IPS-18c (cell line): ENCODE measurements around the gene CDK4.

Experiments used
- H3K4me3 ChIP-seq: 2 replicates; pipeline ENCODE4 v1.7.0; 2013; ENCODE audit warnings: low read depth, mild to moderate bottlenecking, low read length, moderate library complexity; ENCODE audit not compliant: insufficient read depth
- H3K9me3 ChIP-seq: one replicate; pipeline ENCODE4 v1.6.1; 2013; ENCODE audit warnings: mild to moderate bottlenecking, low read length, moderate library complexity; ENCODE audit not compliant: control insufficient read depth, insufficient read depth

Gene CDK4

DNA sequence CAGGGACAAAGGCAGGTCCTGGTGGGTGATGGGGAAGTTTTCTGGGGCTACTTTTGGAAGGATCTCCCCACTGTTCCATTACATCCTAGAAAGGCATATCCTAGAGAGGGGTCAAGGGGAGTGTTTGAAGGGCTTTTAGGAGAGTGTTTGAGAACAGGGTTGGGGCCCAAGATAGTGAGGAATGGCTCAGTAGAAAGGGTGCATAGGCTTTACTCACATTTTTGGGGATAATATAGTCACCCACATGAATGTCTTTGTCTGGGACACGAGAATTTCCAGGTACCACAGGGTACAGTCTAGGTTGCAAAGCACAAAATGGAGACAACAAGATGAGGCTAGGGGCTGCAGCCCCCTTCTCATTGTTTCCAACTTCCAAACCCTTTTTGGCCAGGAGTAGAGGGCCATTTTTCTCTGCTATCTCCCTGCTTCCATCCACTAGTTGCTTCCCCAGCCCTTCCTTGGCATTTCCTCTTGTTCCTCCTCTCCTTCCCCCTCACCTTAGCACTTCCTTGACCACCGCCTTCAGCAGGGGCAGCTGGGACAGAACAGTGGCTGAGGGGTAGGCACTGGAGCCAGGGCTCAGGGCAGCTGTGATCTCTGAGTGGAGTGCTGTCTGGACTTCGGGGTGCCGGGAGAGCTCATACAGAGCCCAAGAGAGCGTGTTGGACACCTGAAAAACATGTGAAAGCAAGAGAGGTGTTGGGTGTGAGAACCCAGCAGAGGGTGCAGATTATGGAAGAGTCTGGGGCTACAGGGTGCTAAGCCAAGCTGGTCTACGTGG, 12.0 kb upstream of the CDK4 start:
- H3K4me3 ChIP-seq = peak overlapping the region; percentile 47; the same call in 1 of the 2 replicates

DNA sequence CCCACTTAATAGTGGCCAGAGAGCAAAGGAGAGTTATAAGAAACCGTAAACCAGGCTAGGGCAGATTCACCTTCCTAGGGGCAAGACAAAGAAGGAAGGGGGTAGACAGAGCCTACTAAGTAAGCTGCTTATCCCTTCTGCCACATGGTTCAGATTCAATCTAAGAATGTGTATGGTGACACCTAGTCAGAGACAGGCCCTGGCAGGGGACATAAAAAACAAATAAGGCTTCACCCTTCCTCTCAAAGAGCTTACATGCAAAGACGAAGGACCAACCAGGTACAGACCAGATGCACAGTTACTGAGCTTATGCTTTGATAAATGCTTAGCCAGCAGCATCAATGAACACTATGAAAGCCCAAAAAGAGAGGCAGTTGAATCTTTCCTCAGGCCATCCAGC, 10.4 kb upstream of the CDK4 start:
- Histone ChIP-seq H3K4me3 (no peak overlapping the region), H3K9me3 (no peaks in the 10 kb centered on the region)

More for the DNA sequence above, 12.0 kb upstream of the CDK4 start:
- H3K9me3 ChIP-seq = no peaks in the 10 kb centered on the region

DNA sequence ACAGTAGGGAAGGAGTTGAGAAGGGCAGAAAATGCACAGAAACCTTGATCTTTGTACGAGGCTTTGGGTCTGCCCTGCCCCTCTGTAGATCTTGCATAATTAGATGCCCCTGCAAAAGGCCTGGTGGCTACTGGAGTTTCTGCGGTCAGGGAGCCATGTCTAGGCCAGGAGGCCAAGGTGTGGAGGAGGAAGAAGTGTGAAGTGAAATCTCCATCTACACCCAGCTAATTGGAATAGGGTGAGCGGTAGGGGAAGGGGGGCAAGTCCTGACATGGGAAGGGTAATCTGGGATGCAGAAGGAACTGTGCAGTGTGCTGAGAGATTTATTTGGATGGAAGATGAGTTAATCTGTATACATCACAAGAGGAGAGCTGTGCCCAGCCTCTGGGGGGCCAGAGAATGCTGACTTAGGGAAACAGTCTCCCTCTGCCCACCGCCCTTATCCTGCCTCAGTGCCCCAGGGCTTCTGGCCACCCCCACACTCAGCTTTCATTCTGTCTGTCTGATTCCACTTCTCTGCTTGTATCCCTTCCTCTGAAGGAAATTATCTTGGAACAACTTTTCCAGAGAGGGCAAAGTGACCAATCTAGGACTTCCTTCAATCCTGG, 9.4 kb upstream of the CDK4 start:
- Histone ChIP-seq H3K9me3 (no peaks in the 10 kb centered on the region), H3K4me3 (no peak overlapping the region)

GRCh38 chr12:57760347-57760982, 8.4 kb upstream of the CDK4 start:
- Histone ChIP-seq H3K4me3 (no peak overlapping the region), H3K9me3 (no peaks in the 10 kb centered on the region)

- Histone ChIP-seq H3K4me3 (no peak overlapping the region), H3K9me3 (no peaks in the 10 kb centered on the region)
Observed at GRCh38 chr12:57759360-57759980, 7.4 kb upstream of the CDK4 start.

- Histone ChIP-seq H3K9me3 (no peaks in the 10 kb centered on the region), H3K4me3 (no peak overlapping the region)
Observed at GRCh38 chr12:57758552-57759359, 6.6 kb upstream of the CDK4 start.

DNA sequence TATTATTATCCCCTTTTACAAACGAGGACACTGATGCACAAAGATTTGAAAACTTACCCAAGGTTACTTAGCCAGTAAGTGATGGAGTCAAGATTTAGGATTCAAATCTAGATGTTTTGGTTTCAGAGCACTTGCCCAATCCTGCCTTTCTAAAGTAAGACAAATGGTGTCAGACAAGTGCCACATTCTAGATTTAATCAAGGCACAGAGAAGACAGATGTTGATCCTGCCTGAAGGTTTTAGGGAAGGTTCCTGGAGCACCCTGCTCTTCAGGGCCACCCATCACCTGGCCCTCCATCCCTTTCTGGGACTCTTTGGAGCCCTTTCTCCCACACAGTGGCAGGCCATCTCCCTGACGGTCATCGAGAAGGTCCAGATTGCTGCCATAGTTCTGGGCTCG, 5.7 kb upstream of the CDK4 start:
- H3K9me3 ChIP-seq = no peaks in the 10 kb centered on the region
- no peak overlapping the region for H3K4me3 ChIP-seq

- no peaks in the 10 kb centered on the region for H3K9me3 ChIP-seq
- peak overlapping the region; percentile 52; the same call in 1 of the 2 replicates for H3K4me3 ChIP-seq
Observed at GRCh38 chr12:57756406-57757341, 4.6 kb upstream of the CDK4 start.

GRCh38 chr12:57755454-57756372, 3.6 kb upstream of the CDK4 start:
- peak overlapping the region; percentile 52 for H3K4me3 ChIP-seq
- no peaks in the 10 kb centered on the region for H3K9me3 ChIP-seq

- H3K9me3 ChIP-seq = no peaks in the 10 kb centered on the region
- H3K4me3 ChIP-seq = peak overlapping the region; percentile 52
Observed at GRCh38 chr12:57755194-57755453, 3.0 kb upstream of the CDK4 start.

GRCh38 chr12:57754411-57755193, 2.5 kb upstream of the CDK4 start, which contains the start of gene MARCHF9:
MARCHF9 (plus strand) TSS chr12:57755103; CDS start chr12:57755529, 426 bp downstream.
- H3K9me3 ChIP-seq = no peaks in the 10 kb centered on the region
- peak within 1 kb of the TSS; percentile 57 for H3K4me3 ChIP-seq

GRCh38 chr12:57753756-57754337, 1.7 kb upstream of the CDK4 start:
- Histone ChIP-seq H3K4me3 (peak overlapping the region; percentile 57; the same call in 1 of the 2 replicates), H3K9me3 (no peaks in the 10 kb centered on the region)

GRCh38 chr12:57752668-57753000, 524 bp upstream of the CDK4 start:
- Histone ChIP-seq H3K9me3 (no peaks in the 10 kb centered on the region), H3K4me3 (no peak overlapping the region; the same call in 1 of the 2 replicates)

- peak overlapping the region; percentile 98 for H3K4me3 ChIP-seq
- H3K9me3 ChIP-seq = no peaks in the 10 kb centered on the region
Observed at GRCh38 chr12:57751432-57751787, 700 bp downstream of the CDK4 start.
